NT2/D1 (cell line): ENCODE measurements around the gene NNMT.

Source experiments
- SUZ12 ChIP-seq: IDR thresholded peaks from 2 replicates; pipeline ENCODE4 v1.6.1; 2011; ENCODE audit not compliant: insufficient read length, insufficient read depth; ENCODE audit errors: extremely low read depth
- YY1 ChIP-seq: IDR thresholded peaks from 2 replicates; pipeline ENCODE4 v1.6.1; 2011; ENCODE audit not compliant: insufficient read length, insufficient read depth

GRCh38 chr11:114290503-114291235 lies 5.5 kb upstream of the NNMT start:
- no peak for TF ChIP-seq SUZ12
- TF ChIP-seq YY1 = no peak
